ENCODE results near the gene DENND1B.

Gene DENND1B

DNA sequence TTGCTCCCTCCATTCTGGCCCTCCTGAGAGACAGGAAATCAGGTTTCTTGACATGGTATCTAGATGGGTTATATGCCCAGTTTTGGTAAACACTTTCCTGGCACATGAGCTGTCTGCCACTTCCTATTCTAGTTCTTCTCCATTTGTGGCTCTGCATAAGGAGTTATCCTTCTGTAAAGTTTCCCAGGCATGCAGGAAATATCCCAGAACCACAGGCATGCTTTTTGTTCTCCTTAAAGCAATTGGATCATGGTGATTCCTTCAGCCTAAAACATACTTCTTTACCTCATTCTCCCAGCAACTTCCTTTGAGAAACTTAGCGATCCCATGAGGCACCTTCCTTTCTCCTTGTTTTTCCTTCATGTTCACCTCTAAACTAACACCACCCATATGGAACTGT is 307.4 kb downstream of the DENND1B start:
- DNase-seq (ENCODE audit: low spot score) = no peak

DNA sequence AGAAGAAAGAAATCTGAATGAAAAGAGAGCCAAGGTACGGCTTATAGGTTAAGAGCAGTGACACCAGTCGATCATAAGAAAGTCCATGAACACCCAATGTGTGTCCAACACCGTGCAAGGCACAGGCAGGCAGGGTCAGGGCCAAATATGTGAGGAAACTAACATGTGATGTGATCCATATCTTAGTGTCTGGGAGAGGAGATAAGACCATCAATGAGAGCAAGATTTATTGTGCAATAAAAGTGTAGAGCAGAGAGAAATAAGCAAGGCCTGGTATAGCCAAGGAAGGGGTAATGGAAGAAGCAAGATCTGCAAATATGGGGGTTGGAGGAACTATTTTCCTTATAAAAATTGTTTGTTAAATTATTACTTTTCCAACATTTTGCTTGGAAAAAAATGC is 308.5 kb downstream of the DENND1B start:
- no peak for DNase-seq (ENCODE audit: low spot score)

DNA sequence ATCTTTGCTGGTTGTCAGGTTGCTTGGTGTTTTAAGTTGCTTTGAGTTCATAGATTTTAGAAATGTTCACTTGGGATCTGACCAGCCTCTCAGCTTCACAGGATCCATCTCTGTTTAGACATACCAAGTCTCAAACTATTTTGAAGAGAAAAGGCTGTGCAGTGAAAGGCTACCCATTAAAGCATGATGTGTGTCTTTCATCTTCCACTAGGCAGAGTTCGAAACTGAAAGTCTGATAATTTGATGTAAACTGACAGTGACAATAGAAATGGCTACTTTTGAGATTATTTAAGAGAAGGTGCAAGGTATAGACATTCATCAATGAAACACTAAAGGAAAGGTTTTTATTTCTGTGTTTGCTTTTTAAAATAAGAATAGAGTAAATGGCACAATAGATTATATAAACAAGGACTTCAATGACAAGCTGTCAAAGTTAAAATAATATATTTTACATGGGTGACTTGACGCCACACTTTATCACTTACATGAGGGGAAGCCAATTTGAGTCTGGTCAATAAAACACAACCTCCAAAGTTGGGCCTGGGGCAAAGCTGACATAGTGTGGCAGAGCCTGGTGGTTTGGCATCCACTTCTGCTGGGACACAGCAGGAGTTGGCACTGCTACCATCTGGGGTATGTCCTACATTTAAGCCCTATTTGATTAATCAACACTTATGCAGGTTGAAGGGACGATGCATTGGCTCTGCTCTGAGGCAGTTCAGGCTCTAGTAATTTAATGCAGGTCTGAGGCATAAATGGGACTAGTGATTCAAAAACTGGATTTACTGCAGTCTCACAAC is 309.6 kb downstream of the DENND1B start:
- DNase-seq (ENCODE audit: low spot score) = no peak

DNA sequence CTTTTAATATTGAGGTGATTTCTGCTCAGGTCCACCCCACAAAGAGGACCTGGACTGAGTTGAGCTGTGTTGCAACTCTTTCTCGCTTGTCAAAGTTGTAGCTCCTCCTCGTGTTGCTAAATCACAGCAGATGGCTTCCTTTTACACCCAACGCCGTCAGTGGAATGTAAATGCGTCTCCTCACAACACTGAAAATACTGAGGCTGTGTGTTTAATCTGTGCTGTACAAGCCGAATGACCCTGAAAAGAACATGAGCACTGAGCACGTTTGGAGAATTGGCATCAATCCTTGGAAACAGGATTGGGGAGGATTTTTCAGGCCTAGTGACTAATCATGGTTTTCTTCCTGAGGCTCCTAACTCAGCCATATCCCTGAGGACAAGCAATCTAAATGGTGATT is 311.2 kb downstream of the DENND1B start:
- peak; percentile 5 for DNase-seq (ENCODE audit: low spot score)

DNA sequence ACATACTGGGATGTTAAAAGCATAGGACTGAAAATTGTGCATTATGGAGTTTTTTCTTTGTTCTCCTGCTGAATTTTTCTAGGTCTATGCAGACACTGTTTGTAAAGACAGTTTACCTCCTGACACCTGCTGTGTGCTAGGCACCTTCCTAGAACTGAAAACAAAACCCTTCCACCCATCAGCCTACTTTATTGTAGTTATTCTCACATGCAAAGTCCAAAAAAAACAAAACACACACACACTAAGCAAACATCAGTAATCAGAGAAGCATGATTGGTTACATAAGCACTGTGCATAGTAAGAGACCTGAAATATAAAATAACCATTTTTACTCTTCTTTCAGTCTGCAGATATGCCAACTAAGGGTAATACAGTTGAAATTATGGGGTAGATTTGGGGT is 312.1 kb downstream of the DENND1B start:
- DNase-seq (ENCODE audit: low spot score) = no peak

DNA sequence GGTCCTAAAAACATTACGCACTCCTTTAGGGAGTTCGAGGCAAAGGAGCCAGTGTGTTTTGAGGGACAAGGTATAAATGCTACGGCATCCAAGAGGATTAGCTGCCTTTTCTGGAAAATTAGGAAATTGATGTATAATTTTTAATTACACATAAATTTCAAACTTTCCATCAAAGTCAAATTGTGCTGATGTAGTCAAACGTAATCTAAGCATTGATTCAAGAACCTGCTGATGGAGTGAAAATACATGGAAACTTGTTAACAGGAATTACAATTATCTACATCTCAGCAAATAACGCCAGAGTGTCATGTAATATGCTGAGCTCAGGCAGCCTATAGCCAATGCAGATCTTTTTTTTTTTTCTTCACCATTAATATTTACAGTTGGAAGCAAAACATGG is 312.7 kb downstream of the DENND1B start:
- DNase-seq (ENCODE audit: low spot score) = no peak
